Measurements from ENCODE around the gene TMED8.

DNA sequence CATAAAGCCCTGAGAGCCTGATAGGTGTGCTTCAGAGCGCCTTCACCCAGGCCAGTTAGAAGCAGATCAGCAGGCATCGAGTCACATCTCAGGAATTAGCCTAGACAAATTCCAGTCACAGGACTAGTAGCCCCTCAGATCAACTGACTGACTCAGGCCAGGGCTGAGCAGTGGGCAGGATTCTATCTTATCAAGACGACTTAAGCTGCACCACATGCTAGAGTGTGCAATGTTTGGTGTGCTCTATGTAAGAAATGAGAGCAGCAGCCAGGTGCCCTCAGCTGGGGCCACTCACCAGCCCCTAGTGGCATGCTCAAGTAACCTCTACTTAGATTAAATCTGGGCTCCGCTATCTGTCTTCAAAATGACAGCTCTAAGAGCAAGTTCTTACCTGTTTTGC, 86.2 kb downstream of the TMED8 start:
- no peak for TF ChIP-seq CTCF (IDR thresholded peaks at IDR 0.05)
- TF ChIP-seq ZFX (IDR thresholded peaks at IDR 0.05; ENCODE audit: borderline replicate concordance), result no peak
